ENCODE results near the gene DNAH6.

Gene DNAH6

GRCh38 chr2:84472856-84473565 is 43.3 kb upstream of the DNAH6 start:
- Histone ChIP-seq H3K36me3 (ENCODE audit: low read length) (no peaks in the 10 kb centered on the region), H3K27ac (ENCODE audit: low read depth, low read length) (no peak overlapping the region), H4K20me1 (ENCODE audit: low read depth, low read length) (no peaks in the 10 kb centered on the region), H3K4me2 (ENCODE audit: low read depth, low read length, poor library complexity, severe bottlenecking) (no peak overlapping the region), H3K79me2 (ENCODE audit: insufficient read depth, low read length) (no peaks in the 10 kb centered on the region), H3K9ac (ENCODE audit: low read length) (no peak overlapping the region), H2AFZ (ENCODE audit: low read depth, low read length, severe bottlenecking) (no peak overlapping the region), H3K27me3 (ENCODE audit: low read length) (no peaks in the 10 kb centered on the region), H3K9me3 (ENCODE audit: insufficient read depth, low read length) (peaks cover 12% of the 10 kb centered on the region; the same call in 1 of the 2 replicates), H3K4me3 (ENCODE audit: insufficient read depth, low read length, poor library complexity, severe bottlenecking) (no peak overlapping the region), H3K9me2 (replicated peaks; ENCODE audit: insufficient read depth, low read length) (no peaks in the 10 kb centered on the region), H3F3A (ENCODE audit: insufficient read depth) (no peaks in the 10 kb centered on the region)
- TF ChIP-seq CTCF (IDR thresholded peaks at IDR 0.05; ENCODE audit: insufficient read depth, low read length, poor library complexity, severe bottlenecking) (no peak), EZH2phosphoT487 (conservative IDR thresholded peaks at IDR 0.05; ENCODE audit: low read length) (no peak)

- no peak for TF ChIP-seq CTCF (IDR thresholded peaks at IDR 0.05; ENCODE audit: insufficient read depth, low read length, poor library complexity, severe bottlenecking)
- TF ChIP-seq EZH2phosphoT487 (conservative IDR thresholded peaks at IDR 0.05; ENCODE audit: low read length), result no peak
- no peaks in the 10 kb centered on the region for H3K79me2 ChIP-seq (ENCODE audit: insufficient read depth, low read length)
- H3K27ac ChIP-seq (ENCODE audit: low read depth, low read length), result no peak overlapping the region
- H3F3A ChIP-seq (ENCODE audit: insufficient read depth), result no peaks in the 10 kb centered on the region
- H4K20me1 ChIP-seq (ENCODE audit: low read depth, low read length), result no peaks in the 10 kb centered on the region
- H3K36me3 ChIP-seq (ENCODE audit: low read length), result no peaks in the 10 kb centered on the region
- no peak overlapping the region for H3K9ac ChIP-seq (ENCODE audit: low read length)
- no peaks in the 10 kb centered on the region for H3K27me3 ChIP-seq (ENCODE audit: low read length)
- H3K4me2 ChIP-seq (ENCODE audit: low read depth, low read length, poor library complexity, severe bottlenecking), result no peak overlapping the region
- H2AFZ ChIP-seq (ENCODE audit: low read depth, low read length, severe bottlenecking), result no peak overlapping the region
- H3K4me3 ChIP-seq (ENCODE audit: insufficient read depth, low read length, poor library complexity, severe bottlenecking), result no peak overlapping the region
- peaks cover 12% of the 10 kb centered on the region; the same call in 1 of the 2 replicates for H3K9me3 ChIP-seq (ENCODE audit: insufficient read depth, low read length)
- no peaks in the 10 kb centered on the region for H3K9me2 ChIP-seq (replicated peaks; ENCODE audit: insufficient read depth, low read length)
These were observed 42.1 kb upstream of the DNAH6 start for GRCh38 chr2:84474176-84474575.

GRCh38 chr2:84477886-84478285 is 38.4 kb upstream of the DNAH6 start:
- H3K79me2 ChIP-seq (ENCODE audit: insufficient read depth, low read length), result no peaks in the 10 kb centered on the region
- H3K9ac ChIP-seq (ENCODE audit: low read length), result no peak overlapping the region
- no peaks in the 10 kb centered on the region for H3K36me3 ChIP-seq (ENCODE audit: low read length)
- no peaks in the 10 kb centered on the region for H3K9me2 ChIP-seq (replicated peaks; ENCODE audit: insufficient read depth, low read length)
- no peak overlapping the region for H2AFZ ChIP-seq (ENCODE audit: low read depth, low read length, severe bottlenecking)
- no peaks in the 10 kb centered on the region for H3F3A ChIP-seq (ENCODE audit: insufficient read depth)
- TF ChIP-seq CTCF (IDR thresholded peaks at IDR 0.05; ENCODE audit: insufficient read depth, low read length, poor library complexity, severe bottlenecking), result no peak
- TF ChIP-seq EZH2phosphoT487 (conservative IDR thresholded peaks at IDR 0.05; ENCODE audit: low read length), result no peak
- no peak overlapping the region for H3K4me2 ChIP-seq (ENCODE audit: low read depth, low read length, poor library complexity, severe bottlenecking)
- no peak overlapping the region for H3K4me3 ChIP-seq (ENCODE audit: insufficient read depth, low read length, poor library complexity, severe bottlenecking)
- H3K27me3 ChIP-seq (ENCODE audit: low read length), result no peaks in the 10 kb centered on the region
- H3K9me3 ChIP-seq (ENCODE audit: insufficient read depth, low read length), result peaks cover 4% of the 10 kb centered on the region; the same call in 1 of the 2 replicates
- no peaks in the 10 kb centered on the region for H4K20me1 ChIP-seq (ENCODE audit: low read depth, low read length)
- no peak overlapping the region for H3K27ac ChIP-seq (ENCODE audit: low read depth, low read length)
